ENCODE data around the gene THRSP. TPM values are rescaled to one million over a fixed set of nuclear protein-coding genes. Genes with fewer than 3 reads are reported as not detected.
"Not testable (repeated sequence)": the region's sequence is repeated elsewhere in the genome, so short reads cannot be mapped to it uniquely, and the experiment has no call there.

THRSP gene
- total RNA-seq, 1 donor from 2014 or later = not detected

GRCh38 chr11:78080084-78080817 lies 16.6 kb downstream of the THRSP start:
- peak overlapping the region; percentile 90 for H3K27ac Mint-ChIP-seq (ENCODE audit: unreplicated experiment)
- TF ChIP-seq CTCF (IDR thresholded peaks at IDR 0.05; ENCODE audit: partially characterized antibody, unreplicated experiment) = no peak
- peaks cover 3% of the 10 kb centered on the region for H3K27me3 Mint-ChIP-seq (ENCODE audit: unreplicated experiment)
- no peaks in the 10 kb centered on the region for H3K36me3 Mint-ChIP-seq (ENCODE audit: unreplicated experiment)
- peaks cover 14% of the 10 kb centered on the region for H3K4me1 Mint-ChIP-seq (ENCODE audit: low read depth, unreplicated experiment)
- H3K4me3 Mint-ChIP-seq (ENCODE audit: unreplicated experiment) = peak overlapping the region; percentile 97
- H3K9me3 Mint-ChIP-seq (ENCODE audit: unreplicated experiment) = peaks cover 7% of the 10 kb centered on the region
- no peak for DNase-seq

GRCh38 chr11:78080818-78081495 lies 17.3 kb downstream of the THRSP start:
- Mint-ChIP-seq H3K27me3 (ENCODE audit: unreplicated experiment) (peaks cover 3% of the 10 kb centered on the region), H3K27ac (ENCODE audit: unreplicated experiment) (peak overlapping the region; percentile 28), H3K4me3 (ENCODE audit: unreplicated experiment) (no peak overlapping the region), H3K9me3 (ENCODE audit: unreplicated experiment) (peaks cover 7% of the 10 kb centered on the region), H3K36me3 (ENCODE audit: unreplicated experiment) (no peaks in the 10 kb centered on the region), H3K4me1 (ENCODE audit: low read depth, unreplicated experiment) (peaks cover 14% of the 10 kb centered on the region)
- no peak for DNase-seq
- TF ChIP-seq CTCF (IDR thresholded peaks at IDR 0.05; ENCODE audit: partially characterized antibody, unreplicated experiment) = no peak

GRCh38 chr11:78081583-78081982 lies 17.9 kb downstream of the THRSP start:
- H3K36me3 Mint-ChIP-seq (ENCODE audit: unreplicated experiment) = no peaks in the 10 kb centered on the region
- peaks cover 3% of the 10 kb centered on the region for H3K27me3 Mint-ChIP-seq (ENCODE audit: unreplicated experiment)
- no peak for DNase-seq
- H3K27ac Mint-ChIP-seq (ENCODE audit: unreplicated experiment) = peak overlapping the region; percentile 28
- H3K4me3 Mint-ChIP-seq (ENCODE audit: unreplicated experiment) = peak overlapping the region; percentile 21
- peaks cover 13% of the 10 kb centered on the region for H3K4me1 Mint-ChIP-seq (ENCODE audit: low read depth, unreplicated experiment)
- TF ChIP-seq CTCF (IDR thresholded peaks at IDR 0.05; ENCODE audit: partially characterized antibody, unreplicated experiment) = no peak
- H3K9me3 Mint-ChIP-seq (ENCODE audit: unreplicated experiment) = peaks cover 7% of the 10 kb centered on the region

- peaks cover 3% of the 10 kb centered on the region for H3K27me3 Mint-ChIP-seq (ENCODE audit: unreplicated experiment)
- H3K9me3 Mint-ChIP-seq (ENCODE audit: unreplicated experiment) = peaks cover 11% of the 10 kb centered on the region
- H3K36me3 Mint-ChIP-seq (ENCODE audit: unreplicated experiment) = no peaks in the 10 kb centered on the region
- DNase-seq = no peak
- peaks cover 16% of the 10 kb centered on the region for H3K4me1 Mint-ChIP-seq (ENCODE audit: low read depth, unreplicated experiment)
- TF ChIP-seq CTCF (IDR thresholded peaks at IDR 0.05; ENCODE audit: partially characterized antibody, unreplicated experiment) = no peak
- H3K4me3 Mint-ChIP-seq (ENCODE audit: unreplicated experiment) = no peak overlapping the region
- H3K27ac Mint-ChIP-seq (ENCODE audit: unreplicated experiment) = no peak overlapping the region
Observed at GRCh38 chr11:78082146-78082545, 18.5 kb downstream of the THRSP start.

- no peak for DNase-seq
- Mint-ChIP-seq H3K27me3 (ENCODE audit: unreplicated experiment) (peaks cover 2% of the 10 kb centered on the region), H3K9me3 (ENCODE audit: unreplicated experiment) (peaks cover 11% of the 10 kb centered on the region), H3K4me1 (ENCODE audit: low read depth, unreplicated experiment) (peaks cover 13% of the 10 kb centered on the region), H3K36me3 (ENCODE audit: unreplicated experiment) (no peaks in the 10 kb centered on the region), H3K4me3 (ENCODE audit: unreplicated experiment) (no peak overlapping the region), H3K27ac (ENCODE audit: unreplicated experiment) (no peak overlapping the region)
- TF ChIP-seq CTCF (IDR thresholded peaks at IDR 0.05; ENCODE audit: partially characterized antibody, unreplicated experiment) = no peak
Observed at GRCh38 chr11:78083021-78083420, 19.4 kb downstream of the THRSP start.

- not testable (repeated sequence) for H3K27me3 Mint-ChIP-seq (ENCODE audit: unreplicated experiment); H3K4me3 Mint-ChIP-seq (ENCODE audit: unreplicated experiment); H3K36me3 Mint-ChIP-seq (ENCODE audit: unreplicated experiment); DNase-seq; H3K4me1 Mint-ChIP-seq (ENCODE audit: low read depth, unreplicated experiment); H3K27ac Mint-ChIP-seq (ENCODE audit: unreplicated experiment); H3K9me3 Mint-ChIP-seq (ENCODE audit: unreplicated experiment)
Observed at GRCh38 chr11:78084506-78084905, 20.8 kb downstream of the THRSP start.
